ENCODE results near the gene RPEL1.

- TF ChIP-seq CTCF (IDR thresholded peaks at IDR 0.05) (peak; percentile 17), EZH2 (IDR thresholded peaks at IDR 0.05; ENCODE audit: borderline replicate concordance, insufficient read depth, low read depth, low read length, poor library complexity, severe bottlenecking) (no peak)
These were observed 8.4 kb downstream of the RPEL1 start for GRCh38 chr10:103254113-103254512.
